ENCODE data around the gene IFNA4. TPM values are rescaled to one million over a fixed set of nuclear protein-coding genes. Genes with fewer than 3 reads are reported as not detected.

The IFNA4 gene
- total and polyA plus RNA-seq, 2 of the 8 experiments (the other 6 are each of a cell fraction or from before 2014, with no cell fraction given) = not detected

- WGBS, 2 experiments (ENCODE audit: extremely low coverage in 1 of 2, insufficient coverage in 1 of 2, insufficient read length in 1 of 2, insufficient replicate concordance in 2 of 2, low coverage in 1 of 2, low lambda C conversion rate in 2 of 2, missing lambda C conversion rate in 1 of 2) = 90% methylated on average over 1 of the region's 1 CpG; no CpG with 5 or more reads in 1 of the 2 experiments
- Histone ChIP-seq H2BK20ac (ENCODE audit: low read length) (no peak overlapping the region), H3K14ac (ENCODE audit: insufficient read length) (no peak overlapping the region), H4K91ac (replicated peaks; ENCODE audit: insufficient read length, low read length) (no peak overlapping the region), H3K9ac (replicated peaks in 1 of 4; ENCODE audit: extremely low read depth in 1 of 4, low read depth in 3 of 4, low read length in 3 of 4) (no peak overlapping the region), H3K36me3 (ENCODE audit: control insufficient read depth in 2 of 4, insufficient read depth in 4 of 4, low read length in 3 of 4) (no peaks in the 10 kb centered on the region), H2BK15ac (ENCODE audit: low read length) (no peak overlapping the region), H3K79me1 (ENCODE audit: low read depth, low read length) (no peaks in the 10 kb centered on the region), H4K20me1 (replicated peaks in 1 of 2; ENCODE audit: control insufficient read depth in 1 of 2, insufficient read depth in 2 of 2, low read length in 2 of 2) (no peaks in the 10 kb centered on the region), H3K27ac (ENCODE audit: low read depth, low read length) (no peak overlapping the region), H2BK5ac (ENCODE audit: low read depth, low read length) (no peak overlapping the region), H3K4me3 (ENCODE audit: extremely low read depth in 1 of 4, insufficient read depth in 2 of 4, low read depth in 3 of 4, low read length in 4 of 4) (no peak overlapping the region), H2AFZ (ENCODE audit: low read length) (no peak overlapping the region), H3K23ac (ENCODE audit: insufficient read length) (no peak overlapping the region), H3K18ac (ENCODE audit: extremely low read depth, low read length) (no peak overlapping the region), H3K27me3 (replicated peaks in 1 of 4; ENCODE audit: control insufficient read depth in 3 of 4, extremely low read depth in 1 of 4, insufficient read depth in 3 of 4, low read length in 3 of 4) (no peaks in the 10 kb centered on the region), H3K56ac (replicated peaks; ENCODE audit: insufficient read length, low read depth, low read length) (no peak overlapping the region), H4K8ac (ENCODE audit: extremely low read depth, insufficient read depth, low read length) (no peak overlapping the region), H3K4me1 (replicated peaks in 1 of 4; ENCODE audit: control insufficient read depth in 3 of 4, insufficient read depth in 4 of 4, low read length in 3 of 4) (no peaks in the 10 kb centered on the region), H3K9me3 (ENCODE audit: insufficient read depth in 2 of 2, low read depth in 1 of 2, low read length in 1 of 2) (no peaks in the 10 kb centered on the region), H3K4ac (replicated peaks; ENCODE audit: insufficient read length, low read depth, low read length) (no peak overlapping the region), H3K79me2 (ENCODE audit: control insufficient read depth in 1 of 2, insufficient read depth in 2 of 2, low read length in 2 of 2) (no peaks in the 10 kb centered on the region), H4K5ac (ENCODE audit: insufficient read length, low read depth, low read length) (no peak overlapping the region), H3K4me2 (ENCODE audit: insufficient read depth in 1 of 2, low read depth in 2 of 2, low read length in 2 of 2) (no peak overlapping the region), H2BK120ac (replicated peaks; ENCODE audit: low read depth, low read length) (no peak overlapping the region), H2AK5ac (ENCODE audit: low read depth, low read length) (no peak overlapping the region), H2BK12ac (ENCODE audit: low read depth, low read length) (no peak overlapping the region), H3K23me2 (ENCODE audit: low read depth, low read length) (no peaks in the 10 kb centered on the region)
- POLR2A ChIA-PET (ENCODE audit: partially characterized antibody) = no interaction called here
- FAIRE-seq = no peak
- TF ChIP-seq SIN3A (conservative IDR thresholded peaks at IDR 0.05 in 1 of 2, IDR thresholded peaks at IDR 0.05 in 1 of 2; ENCODE audit: low read depth in 1 of 2, low read length in 2 of 2) (no peak), HDAC6 (IDR thresholded peaks at IDR 0.05; ENCODE audit: low read depth, low read length) (no peak), E2F6 (IDR thresholded peaks at IDR 0.05) (no peak), KDM5A (IDR thresholded peaks at IDR 0.05; ENCODE audit: low read length) (no peak), TAF7 (optimal IDR thresholded peaks at IDR 0.05; ENCODE audit: borderline replicate concordance, low read depth, low read length) (no peak), ATF2 (IDR thresholded peaks at IDR 0.05; ENCODE audit: low read length) (no peak)
- CTCF ChIA-PET (ENCODE audit: partially characterized antibody) = no interaction called here
- DNase-seq (ENCODE audit: low read depth in 1 of 2, low spot score in 2 of 2) = no peak
These were observed 42.8 kb downstream of the IFNA4 start for GRCh38 chr9:21144603-21145002.
